OCI-LY7 (cell line): ENCODE results near the gene PTGS1. TPM values are rescaled to one million over a fixed set of nuclear protein-coding genes. Genes with fewer than 3 reads are reported as not detected.

Experiments used
- BruUV-seq: library from RNA; stranded (reverse); fragments of 400-500 nt; replicated peaks from 2 replicates; lab custom pipeline; 2021; lab: Mats Ljungman, UMichigan
- CTCF ChIA-PET: fragments of 300-600 bp; sonication (Branson Sonifier 250); formaldehyde crosslinking; loops from one replicate; lab custom pipeline; 2022; ENCODE audit warnings: antibody characterized with exemption; ENCODE audit not compliant: unreplicated experiment; lab: Charles Lee
- POLR2A ChIA-PET: fragments of 300-600 bp; sonication (Branson Sonifier 250); formaldehyde crosslinking; loops from one replicate; lab custom pipeline; 2022; ENCODE audit warnings: antibody characterized with exemption; lab: Charles Lee
- DNase-seq: peaks from one replicate; pipeline ENCODE4 v3.0.0-alpha.2; 2015; ENCODE audit warnings: low spot score
- H2AFZ ChIP-seq: fragments of 200-600 bp; sonication (generic), shearing (Covaris generic); 2 replicates; pipeline ENCODE4 v1.6.1; 2014; ENCODE audit warnings: mild to moderate bottlenecking, antibody characterized with exemption, low read length, moderate library complexity
- H3K27ac ChIP-seq: fragments of 200-600 bp; sonication (generic); 2 replicates; pipeline ENCODE4 v1.5.1; 2014; ENCODE audit warnings: mixed run types, low read depth, mild to moderate bottlenecking, moderate library complexity, low read length, inconsistent platforms; ENCODE audit not compliant: poor library complexity, severe bottlenecking
- H3K36me3 ChIP-seq: fragments of 200-600 bp; sonication (generic); 2 replicates; pipeline ENCODE4 v1.6.1; 2014; ENCODE audit warnings: mild to moderate bottlenecking, antibody characterized with exemption, low read length, moderate library complexity, mixed read lengths; ENCODE audit not compliant: insufficient read depth
- H3K4me1 ChIP-seq: fragments of 200-600 bp; sonication (generic); 2 replicates; pipeline ENCODE4 v1.5.1; 2014; ENCODE audit warnings: mild to moderate bottlenecking, low read length; ENCODE audit not compliant: insufficient read depth, poor library complexity, severe bottlenecking
- H3K4me2 ChIP-seq: fragments of 200-600 bp; sonication (generic); 2 replicates; pipeline ENCODE4 v1.6.1; 2014; ENCODE audit warnings: mild to moderate bottlenecking, low read length
- H3K4me3 ChIP-seq: fragments of 200-600 bp; sonication (generic); 2 replicates; pipeline ENCODE4 v1.5.1; 2014; ENCODE audit warnings: mild to moderate bottlenecking, low read depth, low read length; ENCODE audit not compliant: poor library complexity, severe bottlenecking
- H3K79me2 ChIP-seq: fragments of 200-600 bp; sonication (generic); 2 replicates; pipeline ENCODE4 v1.6.1; 2016; ENCODE audit warnings: low read depth, mild to moderate bottlenecking, low read length, moderate library complexity, mixed read lengths; ENCODE audit not compliant: insufficient read depth
- H3K9me2 ChIP-seq: fragments of 200-600 bp; sonication (generic); 2 replicates; pipeline ENCODE4 v1.6.1; 2016; ENCODE audit warnings: mild to moderate bottlenecking, low read length, mixed read lengths; ENCODE audit not compliant: insufficient read depth
- H3K9me3 ChIP-seq: fragments of 200-600 bp; sonication (generic); 2 replicates; pipeline ENCODE4 v1.6.1; 2014; ENCODE audit warnings: mild to moderate bottlenecking, mixed run types, low read length, mixed read lengths
- H4K20me1 ChIP-seq: fragments of 200-600 bp; sonication (generic); 2 replicates; pipeline ENCODE4 v1.6.1; 2014; ENCODE audit warnings: mild to moderate bottlenecking, antibody characterized with exemption, low read length, moderate library complexity, mixed read lengths; ENCODE audit not compliant: insufficient read depth
- CTCF ChIP-seq: fragments of 200-600 bp; sonication (generic); conservative IDR thresholded peaks from 2 replicates; pipeline ENCODE4 v1.5.1; 2014; ENCODE audit warnings: mild to moderate bottlenecking, antibody characterized with exemption, low read length, moderate library complexity, mixed read lengths
- EZH2phosphoT487 ChIP-seq: fragments of 200-600 bp; sonication (generic); IDR thresholded peaks from 2 replicates; pipeline ENCODE4 v1.6.1; 2018; ENCODE audit warnings: low read depth, borderline replicate concordance, mild to moderate bottlenecking, mixed run types, antibody characterized with exemption, low read length, moderate library complexity, mixed read lengths
- intact Hi-C: fragments of 100-400 bp; cut with micrococcal nuclease; formaldehyde crosslinking; loops from one replicate; pipeline ENCODE4 v1.10.0; 2022; ENCODE audit not compliant: unreplicated experiment
- total RNA-seq, 2 experiments: library from RNA; depleted of rRNA in 1 of 2; stranded (reverse); fragments of >200 nt in 1 of 2; shearing (Covaris generic) in 1 of 2; gene quantifications; 2 replicates each; pipeline ENCODE4 v1.2.3, GENCODE V29; 2014 to 2022

Gene PTGS1
- total RNA-seq, 2 experiments from 2014 or later = 0.79 to 2.2 TPM

GRCh38 chr9:122393284-122393983 is 22.6 kb downstream of the PTGS1 start:
- no peak overlapping the region for H3K4me3 ChIP-seq
- no peak for DNase-seq
- no peak overlapping the region for H2AFZ ChIP-seq
- POLR2A ChIA-PET = no interaction called here
- H3K9me2 ChIP-seq = no peaks in the 10 kb centered on the region
- peaks cover 21% of the 10 kb centered on the region for H3K4me1 ChIP-seq
- intact Hi-C loops = no loop called here
- TF ChIP-seq CTCF (no peak), EZH2phosphoT487 (no peak)
- CTCF ChIA-PET = no interaction called here
- H3K79me2 ChIP-seq = no peaks in the 10 kb centered on the region
- no peaks in the 10 kb centered on the region for H3K36me3 ChIP-seq
- no TSS peak for BruUV-seq
- H4K20me1 ChIP-seq = no peaks in the 10 kb centered on the region
- H3K27ac ChIP-seq = no peak overlapping the region
- H3K9me3 ChIP-seq = no peaks in the 10 kb centered on the region
- H3K4me2 ChIP-seq = no peak overlapping the region

- Histone ChIP-seq H3K36me3 (no peaks in the 10 kb centered on the region), H3K27ac (no peak overlapping the region), H3K9me3 (0 out of 2 replicates have a peak, but pooled peaks cover 2% of the 10 kb centered on the region), H2AFZ (no peak overlapping the region), H3K79me2 (no peaks in the 10 kb centered on the region), H3K9me2 (no peaks in the 10 kb centered on the region), H4K20me1 (no peaks in the 10 kb centered on the region), H3K4me3 (no peak overlapping the region), H3K4me2 (no peak overlapping the region), H3K4me1 (peaks cover 15% of the 10 kb centered on the region)
- DNase-seq = no peak
- ChIA-PET CTCF (no interaction called here), POLR2A (no interaction called here)
- intact Hi-C loops = no loop called here
- no TSS peak for BruUV-seq
- TF ChIP-seq EZH2phosphoT487 (no peak), CTCF (no peak)
Observed at GRCh38 chr9:122394265-122395125, 23.7 kb downstream of the PTGS1 start.
